A204.1 (cell line): Measurements from ENCODE around the gene RPL34.

Experiments used
- FAIRE-seq: peaks from 2 replicates; lab custom pipeline; 2012; peaks lifted over from hg19 to GRCh38; lab: Jason Lieb, UNC

The RPL34 gene

GRCh38 chr4:108624263-108625056, 4.1 kb downstream of the RPL34 start:
- no peak for FAIRE-seq

GRCh38 chr4:108626056-108626455, 5.7 kb downstream of the RPL34 start:
- no peak for FAIRE-seq

DNA sequence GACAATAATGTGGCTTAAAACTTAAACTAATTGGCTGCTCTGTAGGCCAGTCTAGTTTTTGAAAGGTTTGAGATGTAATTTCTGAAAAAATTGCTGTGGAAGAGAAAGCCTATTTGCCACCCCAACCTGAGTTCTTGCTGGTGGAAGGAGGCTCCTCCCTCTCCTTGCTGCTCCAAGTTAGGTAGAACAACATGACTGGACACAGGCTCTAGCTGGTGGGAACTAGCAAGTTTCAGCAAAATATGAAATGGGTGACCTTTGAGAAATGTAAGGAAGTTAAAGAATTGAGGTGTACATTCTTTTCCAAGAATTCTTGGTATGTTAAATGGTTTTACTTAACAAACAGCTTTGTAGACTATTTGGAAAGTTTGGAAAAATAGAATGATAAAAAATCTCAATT, 8.0 kb downstream of the RPL34 start:
- no peak for FAIRE-seq

DNA sequence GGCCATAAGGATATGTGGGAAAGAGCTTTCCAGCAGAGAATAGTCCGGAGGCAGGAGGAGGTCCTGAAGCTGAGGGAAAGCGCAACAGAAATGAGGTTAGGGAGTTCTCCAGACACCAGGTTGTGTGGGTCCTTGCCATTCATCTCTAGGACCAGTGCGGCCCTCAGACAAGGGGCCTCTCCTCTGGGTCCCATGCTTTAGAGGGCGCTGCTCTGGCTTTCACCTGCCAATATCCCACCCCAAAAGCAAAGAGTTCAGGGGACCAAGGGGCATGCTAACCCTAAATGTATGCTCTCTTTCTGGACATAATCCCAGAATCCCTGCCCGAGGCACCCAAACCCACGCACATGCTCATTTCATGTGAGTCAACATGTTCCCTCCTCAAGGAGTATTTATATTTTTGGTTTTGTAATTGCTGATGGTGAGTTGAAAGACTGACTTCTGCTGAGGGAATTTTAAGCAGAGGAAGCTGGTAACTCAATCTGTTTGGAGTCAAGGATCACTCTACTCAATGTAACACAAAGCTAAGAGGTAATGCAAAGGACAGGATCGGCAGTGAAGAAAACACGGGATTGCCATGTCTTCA, 14.8 kb downstream of the RPL34 start:
- FAIRE-seq = no peak

DNA sequence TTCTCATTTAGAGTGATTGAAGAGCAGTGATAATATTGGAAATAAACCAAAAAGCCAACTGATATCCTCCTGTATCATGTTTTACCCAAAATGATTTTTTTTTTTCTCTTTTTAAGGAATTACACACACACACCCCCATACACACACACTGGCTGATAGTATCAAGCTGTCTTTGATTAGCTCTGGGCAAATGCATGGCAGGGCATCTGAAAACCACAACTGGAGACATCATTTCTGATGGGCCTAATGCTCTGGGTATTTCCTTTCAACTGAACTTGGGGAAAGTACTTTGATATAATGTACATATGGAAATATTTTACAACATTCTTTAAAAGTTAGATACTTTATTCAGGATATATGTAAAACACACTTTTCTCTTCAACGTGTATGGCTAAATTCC, 15.9 kb downstream of the RPL34 start:
- no peak for FAIRE-seq

DNA sequence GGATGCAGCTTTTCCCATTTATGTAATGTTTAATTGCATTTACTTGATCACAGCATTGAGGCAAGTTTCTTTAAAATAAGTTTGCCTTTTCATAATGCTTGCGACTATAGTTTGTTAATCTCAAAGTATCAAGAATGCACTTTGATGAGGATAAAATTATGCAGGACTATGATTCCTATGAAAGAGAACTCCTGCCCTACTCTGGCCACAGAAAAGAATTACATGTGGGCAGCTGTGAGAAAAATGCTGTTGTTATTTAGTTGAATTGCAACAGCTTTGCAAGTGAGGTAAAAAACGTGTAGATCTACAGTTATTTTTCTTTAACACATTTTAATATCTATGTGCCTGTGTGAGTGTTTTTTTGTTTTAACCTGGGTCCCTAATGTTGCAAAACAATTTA, 17.5 kb downstream of the RPL34 start:
- no peak for FAIRE-seq

DNA sequence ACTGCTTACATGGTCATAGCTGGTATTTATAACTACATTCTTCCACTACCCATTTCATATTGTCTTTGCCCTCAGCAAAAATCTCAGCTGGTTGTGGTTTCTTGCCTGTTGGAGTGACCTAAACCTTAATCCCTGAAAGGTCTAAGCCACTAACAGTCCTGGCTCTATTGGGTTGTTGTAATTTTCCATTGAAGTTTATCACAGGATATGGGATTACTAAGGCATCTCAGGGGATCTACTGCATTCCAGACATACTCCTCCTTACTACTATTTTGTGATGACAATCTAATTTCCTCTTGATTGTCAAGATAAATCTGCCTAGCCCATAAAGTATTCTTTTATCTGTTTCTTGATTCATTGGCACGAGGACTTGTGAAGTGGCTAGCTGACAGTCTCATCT, 23.9 kb downstream of the RPL34 start:
- FAIRE-seq = no peak

- FAIRE-seq = no peak
These were observed 26.3 kb downstream of the RPL34 start for GRCh38 chr4:108646706-108647105.

DNA sequence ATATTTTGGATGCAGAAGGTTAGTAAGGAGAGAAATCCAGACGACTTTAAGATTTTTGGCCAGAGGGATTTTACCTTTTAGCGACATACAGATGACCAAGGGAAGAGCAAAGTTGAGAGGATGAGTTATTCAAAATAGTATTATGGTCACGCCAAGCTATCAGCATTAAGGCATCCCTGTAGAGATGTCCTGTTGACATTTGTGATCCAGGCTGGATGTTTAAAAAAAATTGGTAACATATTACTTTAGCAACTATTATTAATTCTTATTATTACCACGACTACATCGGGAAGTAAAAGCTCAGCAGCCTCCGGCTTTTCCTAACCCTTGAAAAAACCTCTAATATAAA, 29.5 kb downstream of the RPL34 start:
- no peak for FAIRE-seq

- peak; percentile 99 for FAIRE-seq
These were observed 30.0 kb downstream of the RPL34 start, which contains the start of gene OSTC for GRCh38 chr4:108650212-108651013. TSS of gene OSTC (plus strand) at chr4:108650599. CDS start at chr4:108650656, 57 bp downstream.

- peak; percentile 30 for FAIRE-seq
These were observed 30.8 kb downstream of the RPL34 start for GRCh38 chr4:108651014-108651791.

- no peak for FAIRE-seq
These were observed 42.3 kb downstream of the RPL34 start for GRCh38 chr4:108662629-108663028.

DNA sequence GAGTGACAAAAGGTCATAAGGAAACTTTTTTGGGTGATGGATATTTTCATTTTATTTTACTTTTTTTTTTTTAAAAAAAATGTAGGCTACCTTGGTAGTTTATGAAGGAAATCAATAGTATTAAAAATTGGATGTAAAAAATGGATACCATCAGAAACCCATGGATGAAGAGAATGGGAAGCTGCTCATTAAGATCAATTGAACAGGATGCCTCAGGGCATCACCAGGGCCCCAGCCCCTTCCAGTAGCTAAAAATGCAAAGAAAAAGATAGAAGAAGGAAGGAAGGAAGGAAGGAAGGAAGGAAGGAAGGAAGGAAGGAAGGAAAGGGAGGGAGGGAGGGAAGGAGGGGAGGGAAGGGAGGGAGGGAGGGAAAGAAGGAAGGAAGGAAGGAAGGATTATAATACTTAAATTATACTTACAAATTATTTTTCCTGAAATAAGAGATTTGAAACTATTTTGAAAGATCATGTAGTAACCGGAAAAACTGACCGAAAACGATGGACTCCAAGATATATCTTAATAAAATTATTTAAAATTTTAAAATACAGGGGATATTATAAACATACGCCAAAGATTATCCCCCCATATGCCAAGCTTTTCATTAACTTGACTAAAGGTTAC, 54.1 kb downstream of the RPL34 start:
- FAIRE-seq = no peak
